HG02943 (cell line): ENCODE results near the gene HDAC10.
"Not testable (repeated sequence)": the region's sequence is repeated elsewhere in the genome, so short reads cannot be mapped to it uniquely, and the experiment has no call there.

Source experiments
- ATAC-seq: cut with Tn5 transposase; IDR thresholded peaks from one replicate; pipeline ENCODE4 v1.9.1; 2021; ENCODE audit warnings: mild to moderate bottlenecking, low read depth, moderate library complexity; ENCODE audit not compliant: unreplicated experiment

HDAC10 gene

DNA sequence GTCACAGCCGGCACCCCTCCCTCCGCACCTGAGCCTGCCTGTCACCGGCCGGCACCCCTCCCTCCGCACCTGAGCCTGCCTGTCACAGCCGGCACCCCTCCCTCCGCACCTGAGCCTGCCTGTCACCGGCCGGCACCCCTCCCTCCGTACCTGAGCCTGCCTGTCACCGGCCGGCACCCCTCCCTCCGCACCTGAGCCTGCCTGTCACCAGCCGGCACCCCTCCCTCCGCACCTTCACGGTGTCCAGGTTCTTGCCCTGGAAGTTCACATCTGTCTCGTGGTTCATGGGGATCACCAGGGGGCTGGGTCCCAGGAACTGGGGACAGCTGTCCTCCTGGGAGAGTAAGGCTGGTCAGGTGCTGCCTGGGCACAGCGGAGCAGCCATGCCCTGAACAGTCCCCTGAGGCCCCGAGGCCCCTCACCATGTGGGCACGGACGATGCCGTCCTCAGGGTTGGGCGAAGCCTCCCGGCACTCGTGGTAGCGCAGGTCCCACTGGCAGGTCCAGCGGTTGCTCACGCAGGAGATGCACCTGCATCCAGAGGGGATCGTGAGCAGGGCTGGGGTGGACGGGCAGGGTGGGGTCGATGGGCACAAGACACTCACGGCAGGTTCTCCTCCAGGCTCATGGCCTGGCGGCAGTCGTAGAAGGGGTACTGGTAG is 34.6 kb upstream of the HDAC10 start:
- ATAC-seq = no peak

DNA sequence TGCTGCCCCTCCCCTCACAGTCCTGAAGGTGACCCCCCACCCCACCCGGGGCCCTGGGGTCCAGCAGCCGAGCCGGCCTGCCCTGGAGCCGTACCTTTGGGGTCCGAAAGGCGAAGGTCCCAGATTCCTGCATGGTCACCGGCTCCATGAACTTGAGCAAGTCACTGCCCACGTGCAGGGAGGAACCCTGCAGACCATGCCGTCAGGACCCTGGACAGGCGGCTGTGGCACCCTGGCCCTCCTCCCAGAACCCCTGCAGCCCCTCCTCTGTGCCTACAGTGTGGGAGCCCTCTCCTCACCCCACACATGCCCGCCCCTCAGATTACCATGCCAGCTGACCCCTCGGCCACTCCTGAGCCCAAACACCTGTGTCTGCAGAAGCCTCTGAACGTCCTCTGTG is 33.4 kb upstream of the HDAC10 start:
- ATAC-seq = no peak

DNA sequence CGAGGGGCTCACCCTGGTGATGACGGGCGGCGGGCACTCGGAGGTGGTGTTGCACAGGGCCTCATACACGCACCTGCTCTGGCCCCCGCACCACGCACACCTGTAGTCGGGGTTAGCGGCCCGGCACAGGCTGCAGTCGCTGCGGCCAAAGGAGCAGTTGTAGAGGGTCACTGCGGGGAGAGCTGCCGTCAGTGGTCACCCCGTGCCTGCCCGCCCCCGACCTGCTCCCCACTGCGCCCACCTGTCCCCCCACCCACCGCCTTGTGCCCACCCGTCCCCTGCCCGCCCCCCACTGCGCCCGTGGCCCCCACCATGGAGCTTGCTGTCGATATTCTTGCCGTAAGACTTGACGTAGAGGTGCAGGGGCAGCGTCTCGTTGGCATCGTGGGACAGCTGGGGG is 32.8 kb upstream of the HDAC10 start:
- ATAC-seq = no peak

DNA sequence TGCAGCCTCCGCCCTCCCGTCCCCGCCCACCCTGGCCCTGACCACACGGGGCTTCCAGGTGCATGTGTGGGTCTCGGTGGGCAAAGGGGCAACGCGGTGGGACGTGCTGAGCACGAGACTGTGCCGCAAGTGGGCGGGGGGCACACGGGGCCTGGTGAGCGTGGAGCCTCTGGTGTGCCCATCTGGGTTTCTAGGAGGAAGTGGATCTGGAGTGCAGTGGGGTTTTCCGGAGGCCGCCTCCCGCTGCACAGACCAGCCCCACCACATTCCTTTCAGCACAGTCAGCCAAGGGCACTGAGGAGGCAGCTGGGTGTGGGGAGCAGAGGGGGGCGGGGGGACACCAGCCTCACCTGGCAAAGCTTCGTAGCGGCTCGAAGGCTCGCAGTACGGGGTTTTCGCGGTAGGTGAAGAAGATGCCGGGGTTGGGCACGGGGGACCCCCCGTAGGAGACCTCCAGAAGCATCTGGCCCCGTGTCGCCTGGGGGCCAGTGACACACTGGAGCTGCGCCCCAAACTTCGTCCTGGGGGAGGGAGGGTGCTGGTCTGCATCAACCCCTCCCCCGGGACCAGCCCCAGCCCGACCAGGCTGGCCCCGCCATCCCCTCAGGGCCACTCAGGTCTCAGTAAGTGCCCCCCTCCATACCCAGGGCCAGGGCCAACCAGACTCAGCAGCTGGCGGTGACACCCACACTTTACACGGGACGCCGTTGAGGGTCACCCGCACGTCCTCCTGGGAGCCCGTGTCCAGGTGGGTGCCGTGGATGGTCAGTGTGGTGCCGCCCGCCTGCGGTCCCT is 31.5 kb upstream of the HDAC10 start:
- ATAC-seq = no peak

DNA sequence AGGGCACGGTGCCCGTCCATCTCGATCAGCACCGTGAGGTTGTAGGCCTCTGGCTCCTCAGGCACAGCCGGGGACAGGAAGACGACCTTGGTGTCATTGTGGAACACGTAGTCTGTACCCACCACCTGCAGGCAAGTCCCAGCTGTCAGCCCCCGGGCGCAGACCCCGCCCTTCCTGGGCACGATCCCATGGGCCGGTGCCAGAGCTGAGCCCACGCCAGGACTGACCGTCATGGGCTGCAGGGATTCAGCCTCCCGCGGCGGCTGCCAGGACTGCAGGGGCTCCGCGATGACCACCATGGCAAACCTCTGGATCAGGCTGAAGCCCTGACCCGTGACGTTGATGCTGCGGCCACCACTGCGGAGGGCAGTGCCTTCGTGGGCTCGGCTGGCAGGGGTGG is 30.9 kb upstream of the HDAC10 start:
- ATAC-seq = no peak

DNA sequence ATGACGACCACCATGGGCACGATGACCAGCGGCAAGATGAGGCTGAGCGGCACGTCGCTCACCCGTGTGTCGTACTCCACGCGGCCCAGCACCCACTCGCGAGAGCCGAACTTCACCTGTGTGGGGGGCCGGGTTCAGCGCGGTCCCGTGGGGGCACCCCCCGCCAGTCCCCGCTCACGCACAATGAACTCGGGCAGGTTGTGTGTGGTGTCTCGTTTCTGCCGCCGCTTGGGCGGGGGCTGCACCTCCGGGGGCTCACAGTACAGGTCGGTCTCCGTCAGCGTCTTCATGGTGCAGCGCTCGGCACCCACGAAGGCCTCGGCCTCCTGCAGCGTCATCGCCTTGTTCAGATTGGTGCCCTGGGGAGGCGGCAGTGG is 30.3 kb upstream of the HDAC10 start:
- ATAC-seq = no peak

DNA sequence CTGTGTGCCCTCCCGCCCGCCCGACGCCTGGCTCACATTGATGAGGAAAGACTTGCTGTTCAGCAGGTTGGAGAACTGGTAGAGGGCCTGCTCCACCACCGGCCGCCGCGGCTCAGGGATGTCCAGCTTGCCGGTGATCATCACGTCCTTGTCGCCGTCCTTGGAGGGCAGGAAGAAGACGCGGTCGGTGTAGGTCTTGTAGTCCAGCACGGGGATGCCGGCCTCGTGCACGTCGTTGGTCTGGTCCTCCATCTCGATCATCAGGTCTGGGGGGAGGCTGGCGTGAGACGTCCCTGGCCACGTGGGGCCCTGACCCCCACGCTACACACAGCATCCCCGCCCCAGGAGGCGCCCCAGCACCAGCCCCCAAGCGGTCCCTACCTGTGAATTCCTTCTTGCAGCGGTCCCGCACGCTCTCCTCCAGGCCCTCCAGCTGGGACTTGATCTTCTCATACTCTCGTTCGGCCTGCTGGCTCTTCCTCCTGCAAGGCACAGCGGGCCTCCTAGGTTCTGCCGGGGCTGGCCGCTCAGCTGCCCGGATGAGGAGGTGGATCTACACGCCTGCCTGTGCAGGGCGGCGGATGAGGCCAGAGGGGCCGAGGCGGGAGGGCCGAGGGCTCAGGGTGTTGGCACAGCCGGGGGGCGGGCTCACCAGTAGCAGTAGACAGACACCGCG is 29.8 kb upstream of the HDAC10 start:
- no peak for ATAC-seq

DNA sequence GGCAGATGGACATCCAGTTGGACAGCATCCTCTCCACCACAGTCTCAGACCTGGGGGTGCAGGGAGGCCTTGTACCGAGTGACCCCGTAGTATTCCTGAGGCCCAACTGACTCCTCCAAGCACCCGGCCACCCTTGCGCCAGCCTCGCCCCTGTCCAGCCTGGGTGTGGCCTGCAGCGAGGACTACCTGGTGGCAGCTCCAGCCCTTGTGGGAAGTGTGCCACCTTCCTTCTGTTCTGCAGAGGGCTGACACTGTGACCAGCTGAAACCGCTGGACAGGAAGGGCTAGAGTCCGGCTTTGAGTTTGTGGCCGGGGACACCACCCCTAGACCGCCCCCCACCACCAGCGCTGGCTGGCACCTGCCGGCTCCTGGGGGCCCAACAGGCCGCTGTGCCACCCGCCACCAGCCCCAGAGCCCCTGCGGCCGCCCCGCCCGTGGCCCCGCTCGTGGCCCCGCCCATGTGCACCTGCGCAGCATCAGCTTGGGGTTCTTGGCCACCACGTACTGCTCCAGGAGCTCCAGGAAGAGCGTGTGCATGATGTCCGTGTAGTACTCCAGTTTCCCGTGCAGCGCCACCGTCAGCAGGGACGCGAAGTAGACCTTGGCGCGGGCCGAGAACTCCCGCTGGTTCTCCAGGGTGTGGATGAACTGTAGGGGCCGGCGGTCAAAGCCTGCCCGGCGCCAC is 29.1 kb upstream of the HDAC10 start:
- no peak for ATAC-seq

DNA sequence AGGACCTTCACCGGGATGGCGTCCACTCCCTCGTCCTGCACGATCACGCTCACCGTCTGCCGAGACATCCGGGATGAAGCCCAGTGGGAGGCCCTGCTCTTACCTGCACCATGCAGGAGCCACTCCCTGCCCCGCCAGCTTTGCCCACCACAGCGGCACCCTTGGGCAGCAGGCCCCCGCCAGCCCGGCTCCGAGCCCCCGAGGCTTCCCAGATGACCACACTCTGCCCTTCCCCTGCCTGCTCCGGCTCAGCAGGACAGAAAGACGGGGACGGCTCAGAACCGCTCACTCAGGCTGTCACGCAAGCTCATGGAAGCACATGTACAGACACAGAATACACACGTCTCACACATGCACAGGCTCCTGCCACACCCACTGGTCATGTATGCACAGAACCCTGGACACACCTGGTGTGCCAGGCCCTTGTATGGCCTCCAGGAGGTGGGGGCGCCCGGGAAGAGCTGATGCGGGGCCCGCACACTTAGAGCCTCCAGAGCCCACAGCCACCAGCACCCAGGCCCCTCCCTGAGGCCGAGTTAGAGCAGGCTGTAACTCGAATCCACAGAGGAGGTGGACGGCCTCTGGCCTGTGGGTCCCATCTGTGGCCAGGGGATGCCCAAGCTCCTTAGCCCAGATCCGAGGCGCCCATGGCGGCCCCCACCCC is 28.0 kb upstream of the HDAC10 start:
- ATAC-seq = no peak

DNA sequence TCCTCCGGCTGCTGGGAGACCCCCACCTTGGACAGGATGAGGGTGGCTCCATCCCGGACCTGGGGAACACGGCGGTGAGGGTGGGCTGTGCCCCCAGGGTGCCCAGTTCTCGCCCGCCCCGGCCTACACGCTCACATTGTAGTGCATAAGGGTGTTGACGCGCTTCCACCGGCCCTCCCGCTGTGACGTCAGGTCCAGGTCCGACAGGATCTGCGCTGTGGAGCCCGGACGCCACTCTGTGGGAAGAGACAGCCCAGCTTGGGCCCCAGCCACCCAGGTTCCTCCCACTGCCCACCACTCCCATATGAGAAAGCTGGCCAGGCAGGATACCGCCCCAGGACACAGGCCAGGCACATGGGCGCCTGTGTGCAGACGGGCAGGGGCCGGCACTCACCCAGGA is 27.4 kb upstream of the HDAC10 start:
- ATAC-seq = no peak

DNA sequence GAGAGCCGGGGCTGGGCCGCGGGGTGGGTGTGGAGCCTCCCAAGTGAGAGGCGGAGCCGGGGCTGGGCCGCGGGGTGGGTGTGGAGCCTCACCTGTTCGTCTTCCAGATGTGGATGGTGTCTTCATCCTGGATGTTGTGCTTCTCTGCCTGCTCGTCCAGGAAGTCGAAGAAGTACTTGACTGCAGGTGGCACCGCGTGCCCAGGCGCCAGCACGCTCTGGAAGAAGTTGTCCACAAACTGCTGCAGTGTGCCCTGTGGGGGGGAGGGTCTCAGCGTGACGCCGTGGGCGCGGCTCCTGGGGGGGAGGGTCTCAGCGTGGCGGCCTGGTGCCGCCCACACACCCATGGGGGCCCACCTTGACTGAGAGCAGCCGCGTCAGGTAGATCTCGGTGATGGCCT is 26.7 kb upstream of the HDAC10 start:
- ATAC-seq = no peak

DNA sequence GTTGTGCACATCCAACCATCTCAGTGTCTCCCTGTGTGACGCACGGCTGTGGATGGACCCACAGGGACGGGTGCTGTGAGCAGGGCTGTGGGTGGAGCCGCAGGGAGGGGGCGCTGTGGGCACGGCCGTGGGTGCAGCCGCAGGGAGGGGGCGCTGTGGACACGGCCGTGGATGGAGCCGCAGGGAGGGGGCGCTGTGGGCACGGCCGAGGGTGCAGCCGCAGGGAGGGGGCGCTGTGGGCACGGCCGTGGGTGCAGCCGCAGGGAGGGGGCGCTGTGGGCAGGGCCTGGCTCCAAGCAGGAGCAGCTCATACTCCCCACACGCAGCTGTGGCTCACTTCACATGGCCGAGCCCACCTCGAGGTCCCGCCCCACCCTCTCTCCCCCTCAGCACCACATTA is 25.1 kb upstream of the HDAC10 start:
- ATAC-seq = peak; percentile 59

DNA sequence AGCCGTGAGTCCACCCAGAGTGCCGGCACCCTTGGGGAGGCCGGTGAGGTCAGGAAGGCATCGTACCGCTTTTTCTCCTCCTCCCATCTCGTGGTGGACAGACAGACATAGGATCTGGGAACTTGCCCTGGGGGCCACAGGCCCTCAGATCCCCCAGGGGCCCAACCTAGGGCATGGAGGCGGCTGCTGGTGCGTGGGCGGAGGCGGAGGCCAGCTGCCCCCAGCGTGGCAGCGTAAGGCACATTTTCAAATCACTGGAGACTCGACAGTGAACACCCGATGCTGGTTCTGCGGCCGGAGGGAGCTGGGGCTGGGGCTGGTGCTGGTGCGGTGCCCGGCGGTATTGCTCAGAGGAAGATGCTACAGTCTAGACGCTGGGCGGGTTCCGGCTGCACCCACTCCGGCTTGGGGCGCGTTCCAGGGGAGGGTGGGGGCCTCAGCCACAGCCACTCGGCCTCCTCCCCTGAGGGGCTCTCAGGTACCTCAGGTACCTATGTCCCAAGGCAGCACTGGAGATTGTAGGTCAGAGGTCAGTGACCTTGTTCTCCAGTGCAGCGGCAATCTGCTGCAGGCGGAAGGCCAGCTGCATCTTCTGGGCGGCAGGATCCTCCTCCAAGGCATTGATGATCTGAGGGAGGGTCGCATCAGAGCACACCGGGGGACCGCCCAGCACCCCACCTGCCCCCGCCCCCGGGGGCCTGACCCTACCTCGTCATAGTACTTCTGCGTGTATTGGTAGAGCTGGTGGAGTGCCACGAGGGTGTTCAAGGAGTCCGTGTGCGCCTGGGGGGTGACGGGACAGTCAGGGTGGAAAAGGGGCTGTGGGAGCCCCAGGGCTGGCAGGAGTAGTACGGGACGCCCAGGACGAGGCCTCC is 24.4 kb upstream of the HDAC10 start:
- no peak for ATAC-seq

DNA sequence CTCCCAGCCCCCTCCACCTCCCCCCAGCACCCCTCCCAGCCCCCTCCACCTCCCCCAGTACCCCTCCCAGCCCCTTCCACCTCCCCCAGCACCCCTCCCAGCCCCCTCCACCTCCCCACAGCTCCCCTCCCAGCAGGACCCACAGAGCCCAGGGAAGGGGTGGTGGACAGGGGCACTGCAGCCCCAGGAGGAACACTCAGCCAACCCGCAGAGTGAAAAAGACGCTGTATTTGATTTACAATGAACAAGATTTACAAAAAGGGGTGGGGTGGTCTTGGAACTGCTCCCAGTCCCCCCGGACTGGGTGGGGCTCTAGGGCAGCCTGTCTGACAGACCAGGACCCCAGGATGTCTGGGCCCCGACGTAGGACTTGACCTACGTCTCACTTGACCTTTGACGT is 23.7 kb upstream of the HDAC10 start:
- no peak for ATAC-seq

DNA sequence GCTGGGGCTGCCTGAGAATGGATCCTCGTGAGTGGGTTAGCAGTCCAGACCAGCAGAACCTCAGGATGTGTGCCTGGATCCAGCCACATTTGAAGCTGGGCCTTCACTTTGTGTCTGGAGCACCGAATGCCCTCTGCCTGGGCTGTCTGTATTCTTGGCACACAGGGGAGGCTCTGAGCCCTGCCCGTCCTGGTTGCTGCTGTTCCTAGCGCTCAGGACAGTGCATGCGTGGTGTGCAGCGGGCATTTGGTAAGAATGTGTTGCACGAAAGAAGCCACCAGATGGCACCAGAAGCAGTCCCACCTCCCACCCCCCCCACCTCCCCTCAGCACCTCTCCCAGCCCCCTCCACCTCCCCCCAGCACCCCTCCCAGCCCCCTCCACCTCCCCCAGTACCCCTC is 23.2 kb upstream of the HDAC10 start:
- ATAC-seq = no peak

DNA sequence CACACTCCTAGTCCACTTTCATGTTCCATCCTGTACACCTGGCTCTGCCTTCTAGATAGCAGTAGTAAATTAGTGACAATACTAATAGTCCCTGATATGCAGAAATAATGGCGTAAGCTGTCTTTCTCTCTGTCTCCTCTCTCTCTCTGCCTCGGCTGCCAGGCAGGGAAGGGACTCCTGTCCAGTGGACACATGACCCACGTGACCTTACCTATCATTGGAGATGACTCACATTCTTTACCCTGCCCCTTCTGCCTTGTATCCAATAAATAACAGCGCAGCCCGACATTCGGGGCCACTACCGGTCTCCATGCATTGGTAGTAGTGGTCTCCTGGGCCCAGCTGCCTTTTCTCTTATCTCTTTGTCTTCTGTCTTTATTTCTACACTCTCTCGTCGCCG is 22.7 kb upstream of the HDAC10 start:
- ATAC-seq = not testable (repeated sequence)

DNA sequence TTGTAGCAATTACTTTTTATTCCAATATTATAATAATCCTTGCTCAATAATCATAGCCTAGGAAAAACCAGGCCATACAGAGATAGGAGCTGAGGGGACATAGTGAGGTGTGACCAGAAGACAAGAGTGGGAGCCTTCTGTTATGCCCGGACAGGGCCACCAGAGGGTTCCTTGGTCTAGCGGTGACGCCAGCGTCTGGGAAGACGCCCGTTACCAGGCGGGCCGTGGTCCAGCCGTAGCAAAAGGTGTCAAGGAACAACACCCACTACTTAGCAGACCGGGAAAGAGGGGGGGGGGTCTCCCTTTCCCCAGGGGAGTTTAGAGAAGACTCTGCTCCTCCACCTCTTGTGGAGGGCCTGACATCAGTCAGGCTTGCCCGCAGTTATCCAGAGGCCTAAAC is 22.3 kb upstream of the HDAC10 start:
- ATAC-seq = not testable (repeated sequence)

DNA sequence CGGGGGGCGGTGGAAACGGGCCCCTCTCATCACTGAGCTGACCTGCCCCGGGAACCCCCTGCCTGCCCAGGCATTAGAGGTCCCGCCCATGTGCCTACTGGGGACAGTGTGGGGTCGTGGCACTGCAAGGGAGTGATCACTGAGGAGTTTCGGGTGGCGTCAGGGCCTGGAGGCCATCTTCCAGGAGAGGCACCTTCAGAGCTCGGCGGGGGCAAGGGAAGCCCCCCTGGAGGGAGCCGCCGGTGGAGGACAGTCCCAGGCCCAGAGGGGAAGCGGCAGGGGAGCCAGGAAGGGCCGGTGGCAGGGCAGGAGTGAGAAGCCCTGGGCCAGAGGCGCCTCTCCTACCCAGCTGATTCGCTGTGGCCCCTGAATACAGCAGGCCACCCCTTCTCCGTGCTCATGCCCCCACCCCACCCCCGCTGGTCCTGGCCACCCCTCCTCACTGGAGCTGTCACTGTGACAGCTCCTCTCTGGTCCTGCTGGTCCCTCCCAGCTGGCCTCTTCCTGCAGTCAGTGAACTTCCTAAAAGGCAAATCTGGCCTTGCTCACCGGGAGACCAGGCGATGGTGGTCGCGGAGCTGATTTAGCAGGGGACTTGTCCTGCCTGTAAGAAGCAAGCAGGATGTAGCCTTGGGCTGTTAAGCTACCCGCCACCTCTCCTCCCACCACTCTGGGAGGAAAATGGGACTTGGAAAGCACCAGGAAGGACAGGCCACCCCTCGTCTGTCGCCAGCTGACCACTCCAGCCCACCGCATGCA is 21.2 kb upstream of the HDAC10 start:
- ATAC-seq = no peak

DNA sequence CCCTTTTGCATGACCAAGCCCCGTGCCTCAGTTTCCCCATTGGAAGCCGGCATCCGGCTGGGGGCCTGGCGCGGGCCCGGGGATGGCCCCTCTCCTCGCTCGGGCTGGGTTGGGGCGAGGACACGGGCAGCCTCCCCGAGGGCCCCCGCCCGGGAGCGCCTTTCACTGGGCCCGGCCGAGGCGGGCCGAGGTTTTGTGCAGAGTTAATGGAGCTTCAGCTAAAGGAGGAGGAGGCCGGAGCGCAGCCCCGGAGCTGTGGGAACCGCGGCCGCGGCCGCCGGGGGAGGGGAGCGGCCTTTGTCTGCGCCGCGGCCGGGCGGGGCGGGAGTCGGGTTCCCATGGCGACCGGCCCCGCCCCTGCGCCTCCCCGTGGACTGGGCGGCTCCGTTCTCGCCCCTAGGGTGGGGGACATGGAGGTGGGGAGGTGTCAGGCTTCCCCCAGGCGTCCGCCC is 20.5 kb upstream of the HDAC10 start:
- ATAC-seq = no peak
